ENCODE measurements around the gene PLPP2.

Gene PLPP2

DNA sequence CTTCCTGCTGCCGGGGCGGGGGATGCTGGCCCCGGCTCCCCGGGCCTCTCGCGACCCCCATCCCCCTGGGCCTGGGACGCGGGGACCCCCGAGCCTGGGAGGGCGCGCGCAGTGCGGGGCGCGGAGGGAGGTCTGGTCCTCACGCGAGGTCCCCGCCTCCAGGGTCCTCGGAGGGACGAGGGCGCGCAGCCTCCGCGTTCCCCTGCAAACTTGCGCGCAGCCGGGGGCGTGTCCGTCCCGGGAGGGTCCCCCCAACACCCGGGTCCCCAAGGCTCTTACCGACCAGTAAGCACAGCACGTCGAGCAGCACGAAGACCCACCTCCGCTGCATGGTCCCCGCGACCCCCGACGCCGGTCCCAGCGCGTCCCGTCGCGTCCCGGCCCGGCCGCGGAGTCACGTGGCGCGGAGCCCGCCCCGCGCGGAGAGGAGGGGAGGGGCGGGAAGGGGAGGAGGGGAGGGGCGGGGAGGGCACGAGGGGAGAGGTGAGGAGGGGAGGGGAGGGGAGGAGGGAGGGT, at the start of gene PLPP2:
TSS of gene PLPP2 (minus strand) at position 398 of the 516 bp plus-strand sequence. CDS start at position 331, 67 bp downstream.
- DNase-seq = no peak

DNA sequence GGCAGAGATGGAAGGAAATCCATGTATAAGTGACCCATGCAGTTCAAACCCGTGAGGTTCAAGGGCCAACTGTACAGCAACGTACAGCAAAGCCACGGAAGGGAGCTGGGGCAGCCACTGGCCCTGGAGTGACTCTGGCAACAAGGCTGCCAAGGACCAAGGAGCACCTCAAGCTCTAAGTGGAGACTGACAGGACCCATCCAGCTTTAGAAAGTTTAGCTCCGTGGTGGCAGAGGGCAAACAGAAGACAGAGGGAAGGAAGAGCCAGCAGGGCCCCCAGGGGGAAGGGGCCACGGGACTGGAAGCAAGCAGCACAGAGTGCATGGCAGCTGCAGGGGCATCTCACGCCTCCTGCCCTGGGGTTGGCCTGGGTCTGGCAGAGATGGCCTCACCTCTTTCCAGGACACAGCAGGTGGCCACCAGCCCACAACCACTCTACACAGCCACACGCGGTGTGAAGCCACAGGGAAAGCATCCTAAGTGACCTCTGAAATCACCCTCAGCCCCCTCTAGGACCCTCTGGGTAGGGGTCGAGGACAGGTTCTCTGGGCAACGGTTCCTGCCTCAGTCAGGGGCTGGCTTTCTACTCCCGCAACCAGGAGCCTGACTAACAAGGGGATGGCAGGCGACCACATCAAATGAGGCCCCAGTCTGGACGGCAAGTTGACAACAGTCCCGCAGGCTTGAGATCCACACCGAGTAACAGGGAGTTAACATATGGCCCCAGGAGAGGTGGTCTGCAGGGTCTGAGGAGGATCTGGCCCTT, 49.6 kb upstream of the PLPP2 start:
- DNase-seq = no peak

DNA sequence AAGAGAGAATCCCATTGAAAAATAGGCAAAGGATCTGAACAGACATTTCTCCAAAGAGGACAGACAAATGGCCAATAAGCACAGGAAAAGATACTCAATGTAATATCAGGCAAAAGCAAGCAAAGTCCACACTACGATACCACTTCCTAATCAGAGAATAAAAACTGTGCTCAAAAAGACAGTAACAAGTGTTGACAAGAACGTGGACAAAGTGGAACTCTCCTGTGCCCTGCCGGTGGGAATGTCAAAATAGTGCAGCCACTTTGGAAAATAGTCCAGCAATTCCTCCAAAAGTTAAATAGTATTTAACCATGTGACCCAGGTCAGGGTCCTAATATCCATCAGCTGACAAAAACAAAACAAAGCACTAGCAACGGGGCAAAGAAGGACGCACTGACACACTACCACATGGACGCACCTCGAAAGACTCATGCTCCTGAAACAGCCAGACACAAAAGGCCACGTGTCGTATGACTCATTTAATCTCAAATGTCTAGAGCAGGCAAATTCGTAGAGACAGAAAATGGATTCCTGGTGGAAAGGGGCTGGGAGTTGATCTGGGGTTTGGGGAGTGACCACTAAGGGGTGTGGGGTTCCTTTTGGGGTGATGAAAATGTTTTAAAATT, 48.2 kb upstream of the PLPP2 start:
- no peak for DNase-seq

DNA sequence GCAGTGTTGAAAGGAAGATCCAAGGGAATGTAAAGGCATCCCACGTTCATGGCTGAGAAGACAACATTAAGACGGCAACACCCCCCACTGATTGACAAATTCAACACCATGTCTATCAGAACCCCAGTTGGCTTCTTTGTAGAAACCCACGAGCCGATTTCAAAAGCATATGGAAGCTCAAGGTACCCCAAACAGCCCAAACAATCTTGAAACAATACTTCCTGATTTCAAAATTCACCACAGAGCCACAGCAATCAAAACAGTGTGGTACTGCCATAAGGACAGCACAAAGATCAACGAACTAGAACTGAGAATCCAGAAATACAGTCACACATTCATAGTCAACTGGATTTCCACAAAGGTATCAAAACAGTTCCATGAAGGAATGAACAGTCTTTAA, 47.2 kb upstream of the PLPP2 start:
- no peak for DNase-seq

DNA sequence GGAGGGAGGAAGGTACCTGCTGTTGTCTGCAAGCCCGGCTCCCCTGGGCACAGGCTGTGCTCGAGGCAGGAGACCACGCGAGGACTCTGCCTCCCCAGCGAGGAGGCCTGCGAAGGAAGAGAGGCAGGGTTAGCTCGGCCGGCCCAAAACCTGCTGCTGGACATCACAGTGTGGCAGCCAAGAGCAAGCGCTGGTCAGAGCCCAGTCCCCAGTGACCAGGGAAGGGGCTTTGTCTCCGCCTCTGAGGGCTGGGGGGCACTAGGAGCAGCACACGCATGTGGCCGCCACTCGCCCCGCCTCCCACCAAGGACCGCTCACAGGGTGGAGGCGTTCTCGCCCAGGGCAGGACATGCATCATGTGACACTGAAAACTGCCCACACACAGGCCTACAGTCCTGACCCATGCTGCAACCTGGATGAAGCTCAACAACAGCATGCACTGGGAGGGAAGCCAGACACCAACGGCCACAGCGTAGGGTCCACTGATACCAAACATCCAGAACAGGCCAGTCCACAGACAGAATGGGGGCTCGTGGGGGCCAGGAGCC, 44.9 kb upstream of the PLPP2 start:
- no peak for DNase-seq

DNA sequence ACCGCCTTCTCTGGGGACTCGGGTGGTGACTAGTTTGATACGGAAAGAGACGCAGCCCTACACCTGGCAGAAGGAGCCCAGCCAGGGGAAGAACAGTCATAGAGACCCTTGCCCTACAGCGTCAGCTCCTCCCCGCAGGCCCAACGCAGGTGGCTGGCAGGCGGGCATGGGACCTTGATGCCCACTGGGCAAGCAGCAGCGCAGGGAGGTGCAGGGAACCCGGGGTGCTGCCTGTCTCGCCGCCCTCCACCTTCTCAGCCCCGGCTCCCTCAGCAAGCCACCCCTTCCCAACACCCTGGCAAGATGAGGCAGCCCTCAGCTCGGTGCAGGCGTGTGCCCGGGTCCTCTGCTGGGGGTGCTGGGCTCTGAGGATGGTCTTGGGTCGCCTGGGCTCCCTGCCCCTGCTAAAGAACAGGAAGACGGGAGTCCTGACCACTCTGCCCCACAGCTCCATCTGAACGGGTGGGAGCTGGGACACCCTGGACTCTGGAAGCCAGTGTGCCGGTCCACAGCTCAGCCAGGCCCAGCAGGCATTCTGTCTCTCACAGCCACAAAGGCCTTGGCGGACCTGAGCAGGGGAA, 44.4 kb upstream of the PLPP2 start:
- no peak for DNase-seq

DNA sequence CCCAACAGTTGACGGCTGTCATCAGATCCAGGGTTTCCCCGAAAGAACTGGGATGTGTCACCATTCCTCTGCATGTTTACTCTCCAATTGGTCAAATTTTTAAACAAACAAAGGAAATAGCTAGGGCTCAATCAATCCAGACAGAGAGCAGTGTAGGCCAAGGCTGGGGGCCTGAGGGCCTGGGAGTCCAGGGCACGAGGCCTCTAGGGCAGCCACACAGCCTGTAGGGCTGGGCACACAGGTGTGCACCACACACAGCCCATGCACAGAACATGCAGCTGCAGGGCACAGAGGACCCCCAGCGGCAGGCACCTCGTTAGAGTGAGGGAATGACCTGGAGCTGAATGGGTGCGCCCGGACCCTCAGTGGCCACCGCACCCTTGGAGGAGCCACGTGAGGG, 43.9 kb upstream of the PLPP2 start:
- DNase-seq = no peak

DNA sequence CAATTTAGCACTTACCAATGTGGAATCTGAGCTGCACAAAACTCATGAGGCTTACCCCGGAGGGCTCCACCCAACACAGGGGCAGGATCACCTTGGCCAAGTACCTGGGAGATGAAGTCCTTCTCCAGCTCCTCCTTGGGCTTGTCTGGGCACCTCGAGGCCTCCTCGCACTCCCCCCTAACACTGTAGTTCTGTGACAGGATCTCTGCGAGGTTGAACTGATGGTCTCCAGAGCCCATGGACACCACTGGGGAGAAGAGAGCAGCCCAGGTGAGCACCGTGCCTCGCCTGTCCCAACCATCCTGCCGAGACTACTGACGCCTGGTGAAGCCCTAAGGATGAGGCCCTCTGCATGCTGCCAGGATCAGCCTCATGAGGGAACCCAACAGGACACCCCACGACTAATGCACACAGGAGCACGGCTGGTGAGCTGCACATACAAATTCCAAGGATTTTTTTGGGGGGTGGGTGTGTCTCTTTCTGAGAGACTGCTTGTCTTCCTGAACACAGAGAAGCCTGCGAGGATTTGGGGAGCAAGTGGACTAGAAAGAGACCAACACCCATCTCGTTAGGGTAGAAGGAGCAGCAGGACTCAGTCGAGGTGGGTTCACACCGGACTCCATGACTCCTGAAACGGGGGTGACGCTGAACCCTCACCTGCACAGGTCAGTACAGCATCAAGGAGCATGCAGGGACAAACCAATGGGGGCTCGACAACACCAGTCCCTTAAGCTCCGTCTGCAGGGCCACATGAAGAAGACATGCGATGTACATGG, 43.3 kb upstream of the PLPP2 start:
- no peak for DNase-seq

DNA sequence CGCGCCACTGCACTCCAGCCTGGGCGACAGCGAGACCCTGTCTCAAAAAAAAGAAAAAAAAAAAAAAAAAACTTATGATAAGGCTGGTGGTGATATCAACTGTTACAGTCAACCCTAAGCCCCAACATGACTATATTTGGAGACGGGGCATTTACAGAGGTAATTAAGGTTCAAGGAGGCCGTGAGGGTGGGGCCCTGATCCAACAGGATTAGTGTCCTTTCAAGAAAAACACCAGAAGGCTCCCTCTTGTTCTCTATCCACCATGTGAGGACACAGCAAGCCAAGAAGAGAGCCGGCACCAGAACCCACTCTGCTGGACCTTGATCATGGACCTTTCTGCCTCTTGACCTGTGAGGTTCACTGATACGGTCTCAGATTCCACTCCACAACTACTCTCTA, 39.3 kb upstream of the PLPP2 start:
- no peak for DNase-seq

DNA sequence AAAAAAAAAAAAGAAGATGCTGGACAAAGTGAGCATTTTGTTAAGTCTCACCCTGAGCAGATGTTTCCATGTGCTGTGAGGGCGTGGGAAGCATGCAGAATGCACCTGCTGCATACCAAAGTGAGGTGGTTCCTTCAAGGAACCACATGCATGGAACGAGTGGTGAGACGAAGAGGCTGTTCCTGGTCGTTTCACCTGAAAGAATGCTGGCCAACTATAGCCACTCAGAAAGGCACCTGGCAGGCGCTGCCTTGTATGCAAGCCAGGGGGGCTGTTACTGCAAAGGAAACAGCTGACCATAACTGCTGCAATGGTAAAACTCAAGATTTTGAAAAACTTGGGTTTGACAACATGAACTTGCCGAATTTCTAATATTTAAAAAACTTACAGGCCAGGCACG, 38.7 kb upstream of the PLPP2 start:
- no peak for DNase-seq

DNA sequence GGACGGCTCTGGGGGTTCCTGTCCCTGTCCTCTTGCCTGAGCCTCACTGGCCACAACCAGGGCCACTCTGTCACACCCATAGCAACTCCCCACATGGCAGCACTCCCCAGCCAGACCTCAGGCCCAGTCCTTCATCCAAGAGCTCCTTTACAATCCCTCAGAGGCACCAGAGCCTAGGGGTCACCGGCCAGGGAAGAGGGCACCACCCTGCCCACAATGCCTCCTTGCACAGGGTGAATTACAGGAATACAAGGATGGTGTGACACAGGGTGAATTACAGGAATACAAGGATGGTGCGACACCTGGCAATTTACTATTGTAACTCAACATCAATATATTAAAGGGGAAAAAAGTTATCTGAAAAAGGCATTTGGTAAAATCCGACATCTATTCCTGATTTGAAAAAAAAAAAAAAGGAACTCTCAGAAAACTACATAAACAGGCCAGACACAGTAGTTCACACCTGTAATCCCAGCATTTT, 36.9 kb upstream of the PLPP2 start:
- no peak for DNase-seq

DNA sequence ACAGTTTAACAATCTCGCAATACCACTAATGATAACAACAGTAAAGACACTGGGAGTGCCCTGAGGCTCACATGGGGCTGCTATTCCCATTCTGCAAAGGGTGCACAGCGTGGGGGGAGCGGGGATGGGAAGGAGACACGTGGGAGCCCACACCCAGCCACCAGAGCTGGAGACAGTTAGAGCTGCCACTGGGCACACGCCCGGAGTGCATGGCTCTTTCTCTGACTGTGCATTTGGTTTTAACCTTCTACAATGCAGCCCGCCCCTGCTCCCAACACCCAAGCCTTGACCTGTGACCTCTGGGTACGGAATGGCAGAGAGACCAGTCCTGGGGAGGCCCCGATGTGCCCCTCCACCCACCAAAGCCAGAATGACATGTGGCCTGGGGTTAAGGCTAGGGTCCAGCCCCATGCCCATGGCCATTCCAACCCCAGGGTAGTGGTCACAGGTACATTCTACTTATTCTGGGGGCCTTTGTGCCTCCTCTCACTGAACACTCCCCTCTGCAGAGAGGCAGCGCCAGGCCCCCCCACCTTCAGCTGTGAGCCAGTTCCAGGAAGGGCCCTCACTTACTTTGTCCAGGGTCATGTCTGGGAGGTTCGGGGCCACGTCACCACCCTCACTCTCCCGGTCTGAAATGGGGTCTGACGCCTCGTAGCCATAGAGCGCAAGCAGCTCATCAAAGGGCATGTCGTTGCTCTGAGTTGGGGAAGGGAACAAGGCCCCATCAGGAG, 36.3 kb upstream of the PLPP2 start:
- DNase-seq = no peak

DNA sequence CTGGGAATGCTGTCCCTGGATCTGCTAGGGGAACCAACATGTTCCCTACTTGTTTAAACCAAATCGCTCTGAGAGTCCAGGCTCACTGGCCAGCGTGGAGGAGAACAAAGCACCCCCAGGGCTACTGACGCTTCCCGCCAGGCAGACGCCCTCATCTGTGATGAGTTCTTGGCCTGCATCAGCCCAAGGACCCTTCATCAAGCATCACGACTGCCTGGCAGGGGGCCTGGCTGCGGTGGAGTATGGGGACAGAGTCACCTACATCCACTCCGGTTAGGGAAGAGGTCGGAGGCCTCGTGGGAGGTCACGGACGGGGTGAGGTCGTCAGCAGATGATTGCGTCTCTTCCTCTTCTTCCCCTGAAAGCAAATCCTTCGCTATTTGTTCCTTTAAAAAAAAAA, 35.7 kb upstream of the PLPP2 start:
- DNase-seq = no peak

DNA sequence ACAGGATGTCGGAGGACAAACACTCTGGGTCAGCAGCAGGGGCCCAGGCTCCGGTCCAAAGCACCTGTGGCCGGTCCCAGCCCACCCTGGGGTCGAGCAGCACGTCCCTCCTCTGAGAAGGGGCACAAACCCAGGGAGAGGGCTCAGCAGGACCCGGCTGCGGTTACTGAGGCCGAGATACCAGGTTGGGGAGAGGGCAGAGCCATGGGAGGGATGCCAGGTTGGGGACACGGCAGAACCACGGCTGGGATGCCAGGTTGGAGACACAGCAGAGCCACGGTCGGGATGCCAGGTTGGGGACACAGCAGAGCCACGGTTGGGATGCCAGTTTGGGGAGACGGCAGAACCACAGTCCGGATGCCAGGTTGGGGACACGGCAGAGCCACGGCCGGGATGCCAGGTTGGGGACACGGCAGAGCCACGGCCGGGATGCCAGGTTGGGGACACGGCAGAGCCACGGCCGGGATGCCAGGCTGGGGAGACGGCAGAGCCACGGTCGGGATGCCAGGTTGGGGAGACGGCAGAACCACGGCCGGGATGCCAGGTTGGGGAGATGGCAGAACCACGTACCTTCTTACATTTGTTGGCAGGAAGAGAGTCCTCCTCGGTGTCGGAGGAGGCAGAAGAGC, 34.8 kb upstream of the PLPP2 start:
- no peak for DNase-seq

DNA sequence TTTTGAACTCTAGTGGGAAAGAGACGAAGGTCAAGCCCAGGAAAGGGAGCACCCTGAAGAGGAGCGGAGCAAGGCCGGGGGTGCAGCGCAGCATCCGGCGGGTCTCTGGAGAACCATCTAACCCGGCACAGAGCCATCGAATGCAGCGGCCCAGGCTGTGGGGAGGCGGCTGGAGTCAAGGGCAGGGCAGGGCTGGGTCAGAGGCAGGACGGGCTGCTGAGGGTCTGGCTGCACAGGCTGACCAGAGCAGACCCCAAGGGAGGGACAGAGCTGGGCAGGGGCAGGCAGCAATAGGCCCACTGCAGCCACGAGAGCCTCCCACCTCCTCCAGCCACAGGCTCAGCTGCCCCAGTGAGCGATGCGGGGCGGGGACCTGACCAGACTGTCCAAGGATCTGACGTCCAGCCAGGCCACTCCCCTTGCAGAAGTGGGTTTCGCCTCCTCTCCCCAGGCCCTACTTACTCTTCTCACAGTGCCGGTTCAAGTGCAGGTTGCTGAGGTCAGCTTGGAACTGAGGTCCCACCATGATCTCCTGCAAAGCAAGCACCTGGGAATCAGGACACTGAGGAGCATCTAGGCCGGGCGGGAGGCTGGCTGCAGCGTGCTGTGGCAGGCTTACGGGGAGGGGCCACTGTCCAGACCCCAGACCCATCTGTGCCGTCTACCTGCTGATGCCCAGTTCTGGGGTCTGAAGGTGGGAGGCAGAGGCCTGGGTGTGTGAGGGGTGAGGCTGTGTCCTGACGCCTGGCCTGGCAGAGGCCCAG, 34.2 kb upstream of the PLPP2 start:
- no peak for DNase-seq

DNA sequence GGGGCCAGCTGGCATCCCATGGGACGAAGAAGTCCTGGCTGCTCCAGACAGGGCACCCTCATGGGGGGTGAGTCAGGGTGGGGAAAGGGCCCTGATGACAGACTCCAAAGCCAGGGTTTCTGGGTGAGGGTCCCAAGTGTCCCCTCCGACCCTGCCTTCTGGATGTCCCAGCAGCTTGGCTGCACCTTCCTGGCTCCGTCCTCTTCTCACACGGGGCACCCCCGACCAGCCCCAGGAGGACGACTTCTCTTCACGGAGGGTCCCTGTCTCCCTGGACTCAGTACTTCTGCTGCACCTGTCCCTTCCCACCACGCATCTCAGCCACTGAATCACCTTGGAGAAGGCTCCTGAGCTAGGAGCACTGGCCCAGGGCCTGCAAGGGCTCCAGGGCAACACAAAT, 33.5 kb upstream of the PLPP2 start:
- no peak for DNase-seq

DNA sequence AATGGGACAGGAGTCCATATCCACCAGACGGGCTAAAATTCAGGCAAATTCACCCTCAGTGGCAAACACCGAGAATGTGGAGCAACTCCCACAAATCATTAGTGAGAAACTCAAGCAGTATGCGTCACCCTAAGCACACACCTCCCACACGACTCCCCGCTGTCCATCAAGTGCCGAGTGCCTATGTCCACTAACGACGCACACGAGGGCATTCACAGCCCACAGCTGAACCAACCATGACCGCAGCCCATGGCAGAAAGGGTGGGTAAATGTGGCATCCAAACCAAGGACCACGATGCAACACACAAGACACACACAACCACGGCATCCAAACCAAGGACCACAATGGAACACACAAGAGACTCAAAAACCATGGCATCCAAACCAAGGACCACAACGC, 31.4 kb upstream of the PLPP2 start:
- no peak for DNase-seq

DNA sequence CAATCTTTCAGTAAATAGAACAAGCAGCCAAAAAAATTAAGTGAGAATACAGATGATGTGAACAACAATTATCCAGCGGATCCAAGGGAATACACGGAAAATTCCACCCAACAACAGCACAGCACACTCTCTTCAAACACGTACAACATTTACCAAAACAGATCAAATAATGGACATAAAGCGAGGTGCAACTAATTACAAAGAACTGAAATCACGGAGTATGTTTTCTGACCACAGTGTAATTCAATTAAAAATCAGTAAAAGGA, 27.2 kb upstream of the PLPP2 start:
- no peak for DNase-seq

DNA sequence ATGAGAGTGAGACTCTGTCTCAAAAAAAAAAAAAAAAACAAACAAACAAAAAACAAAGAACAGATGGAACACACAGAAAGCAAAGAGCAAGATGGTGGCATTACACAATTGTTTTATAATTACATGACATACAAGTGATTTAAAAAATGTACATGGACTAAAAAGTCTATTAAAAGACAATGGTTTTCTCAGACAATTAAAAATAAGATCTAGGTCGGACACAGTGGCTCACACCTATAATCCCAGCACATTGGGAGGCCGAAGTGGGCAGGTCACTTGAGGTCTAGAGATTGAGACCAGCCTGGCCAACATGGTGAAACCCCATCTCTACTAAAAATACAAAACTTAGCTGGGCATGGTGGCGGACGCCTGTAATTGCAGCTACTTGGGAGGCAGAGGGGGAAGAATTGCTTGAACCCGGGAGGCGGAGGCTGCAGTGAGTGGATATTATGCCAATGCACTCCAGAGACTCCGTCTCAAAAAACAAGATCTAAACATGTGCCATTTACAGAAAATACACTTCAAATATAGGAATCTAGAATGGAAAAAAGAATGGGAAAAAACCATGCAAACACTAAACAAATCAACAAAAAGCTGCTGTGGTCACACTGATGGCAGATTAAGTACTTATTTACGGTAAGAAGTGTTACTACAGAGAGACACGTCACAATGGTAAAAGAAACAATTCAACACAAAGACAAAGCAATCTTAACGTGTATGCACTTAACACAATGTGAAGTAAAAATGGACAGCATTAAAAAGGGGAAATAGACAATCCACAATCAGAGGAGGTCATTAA, 26.7 kb upstream of the PLPP2 start:
- DNase-seq = no peak

DNA sequence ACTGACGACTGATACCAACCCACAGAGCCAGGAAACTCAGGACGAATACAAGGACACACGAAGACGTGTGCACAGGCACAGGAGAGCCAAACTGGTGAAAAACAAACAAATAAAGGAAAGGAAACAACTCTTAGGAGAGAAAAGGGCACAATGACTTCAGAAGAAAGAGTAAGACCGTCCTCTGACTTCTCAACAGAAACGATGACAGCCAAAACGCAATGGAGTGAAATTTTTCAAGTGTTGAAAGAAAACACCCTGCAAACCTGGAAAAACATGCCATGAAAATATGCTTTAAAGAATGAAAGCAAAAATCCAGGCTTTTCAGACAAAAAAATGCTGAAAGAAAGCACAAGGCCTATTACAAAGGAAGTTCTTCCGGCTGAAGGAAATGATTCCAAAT, 24.6 kb upstream of the PLPP2 start:
- no peak for DNase-seq

Measured in bone marrow (tissue), 2 donors.